GM21717 (cell line): ENCODE measurements around the gene UPF3A.
A peak's percentile ranks its signal among the peaks of the same experiment; 100 is the strongest.
"Not testable (repeated sequence)": the region's sequence is repeated elsewhere in the genome, so short reads cannot be mapped to it uniquely, and the experiment has no call there.

Experiments used
- ATAC-seq: cut with Tn5 transposase; IDR thresholded peaks from one replicate; pipeline ENCODE4 v1.9.1; 2021; ENCODE audit warnings: mild to moderate bottlenecking, moderate library complexity; ENCODE audit not compliant: unreplicated experiment

Gene UPF3A

GRCh38 chr13:114281351-114282040 is at the start of gene UPF3A:
Gene UPF3A (plus strand): TSS chr13:114281601. CDS start chr13:114281640, 39 bp downstream.
- peak; percentile 66 for ATAC-seq

- no peak for ATAC-seq
These were observed 49.5 kb upstream of the UPF3A start for GRCh38 chr13:114231886-114232285.

- no peak for ATAC-seq
These were observed 47.1 kb upstream of the UPF3A start for GRCh38 chr13:114234266-114234644.

- ATAC-seq = peak; percentile 88
These were observed 46.6 kb upstream of the UPF3A start, which contains the start of gene CDC16 for GRCh38 chr13:114234645-114235421. Gene CDC16 (plus strand): TSS chr13:114234897. CDS start chr13:114235085, 188 bp downstream.

GRCh38 chr13:114235697-114236096 is 45.7 kb upstream of the UPF3A start:
- no peak for ATAC-seq

- no peak for ATAC-seq
These were observed 45.2 kb upstream of the UPF3A start for GRCh38 chr13:114236227-114236626.

GRCh38 chr13:114237415-114238112 is 43.8 kb upstream of the UPF3A start:
- ATAC-seq = no peak

GRCh38 chr13:114241918-114242317 is 39.5 kb upstream of the UPF3A start:
- ATAC-seq = no peak

- ATAC-seq = no peak
These were observed 37.4 kb upstream of the UPF3A start for GRCh38 chr13:114243971-114244370.

GRCh38 chr13:114244637-114245036 is 36.8 kb upstream of the UPF3A start:
- no peak for ATAC-seq

GRCh38 chr13:114248011-114248410 is 33.4 kb upstream of the UPF3A start:
- ATAC-seq = no peak

- no peak for ATAC-seq
These were observed 32.3 kb upstream of the UPF3A start for GRCh38 chr13:114249077-114249476.

GRCh38 chr13:114251639-114252440 is 29.6 kb upstream of the UPF3A start:
- ATAC-seq = not testable (repeated sequence)

- no peak for ATAC-seq
These were observed 24.9 kb upstream of the UPF3A start for GRCh38 chr13:114256547-114256946.

- no peak for ATAC-seq
These were observed 24.4 kb upstream of the UPF3A start for GRCh38 chr13:114257014-114257413.

- no peak for ATAC-seq
These were observed 22.8 kb upstream of the UPF3A start for GRCh38 chr13:114258589-114258988.

GRCh38 chr13:114259374-114259773 is 22.0 kb upstream of the UPF3A start:
- no peak for ATAC-seq

- no peak for ATAC-seq
These were observed 21.4 kb upstream of the UPF3A start for GRCh38 chr13:114259974-114260373.

GRCh38 chr13:114260814-114261213 is 20.6 kb upstream of the UPF3A start:
- ATAC-seq = no peak

GRCh38 chr13:114261328-114261965 is 20.0 kb upstream of the UPF3A start:
- no peak for ATAC-seq
